ENCODE data around the gene TAMM41.
"Not testable (repeated sequence)": the region's sequence is repeated elsewhere in the genome, so short reads cannot be mapped to it uniquely, and the experiment has no call there.

The TAMM41 gene, protein sequence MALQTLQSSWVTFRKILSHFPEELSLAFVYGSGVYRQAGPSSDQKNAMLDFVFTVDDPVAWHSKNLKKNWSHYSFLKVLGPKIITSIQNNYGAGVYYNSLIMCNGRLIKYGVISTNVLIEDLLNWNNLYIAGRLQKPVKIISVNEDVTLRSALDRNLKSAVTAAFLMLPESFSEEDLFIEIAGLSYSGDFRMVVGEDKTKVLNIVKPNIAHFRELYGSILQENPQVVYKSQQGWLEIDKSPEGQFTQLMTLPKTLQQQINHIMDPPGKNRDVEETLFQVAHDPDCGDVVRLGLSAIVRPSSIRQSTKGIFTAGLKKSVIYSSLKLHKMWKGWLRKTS

DNA sequence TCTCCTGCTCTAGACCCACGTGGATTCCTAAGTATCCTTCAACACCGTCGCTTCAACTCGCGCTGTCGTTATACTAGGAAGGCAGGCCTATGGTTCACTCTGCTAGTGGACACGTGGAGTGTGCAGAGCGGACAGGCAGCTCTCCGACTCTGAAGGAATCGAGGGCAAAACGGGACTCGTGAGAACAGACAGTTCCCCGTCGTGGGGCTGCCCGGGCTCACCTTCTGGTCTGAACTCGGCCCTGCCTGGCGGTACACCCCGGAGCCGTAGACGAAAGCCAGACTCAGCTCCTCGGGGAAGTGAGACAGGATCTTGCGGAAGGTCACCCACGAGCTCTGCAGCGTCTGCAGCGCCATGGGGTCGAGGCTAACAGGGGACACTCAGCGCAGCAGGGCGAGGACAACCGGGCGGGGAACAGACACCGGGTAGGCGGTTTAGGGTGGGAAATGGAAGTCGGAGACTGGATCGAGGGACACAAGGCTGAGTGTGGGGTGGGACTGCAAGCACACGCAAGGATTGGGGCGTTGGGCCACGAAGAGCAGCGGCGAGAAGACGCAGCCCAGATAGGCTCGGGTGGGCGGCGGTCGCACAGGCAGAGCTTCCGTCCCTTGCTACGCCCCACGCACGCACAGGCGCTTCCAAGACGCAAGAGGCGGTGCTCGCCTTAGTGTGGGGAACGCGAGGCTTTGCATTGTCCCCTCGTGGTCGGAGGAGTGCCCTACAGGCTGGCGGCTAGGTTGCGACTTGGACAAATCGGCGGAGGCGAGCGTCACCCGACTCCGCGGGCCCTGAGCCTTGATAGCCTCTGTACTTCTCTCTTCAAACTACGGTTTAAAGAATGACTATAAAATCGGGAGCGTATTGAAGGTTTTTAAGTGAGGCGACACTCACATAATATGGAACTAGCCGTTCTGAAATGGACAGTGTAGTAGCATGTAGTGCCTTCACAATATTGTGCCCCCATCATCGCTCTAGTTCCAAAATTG lies at the start of gene TAMM41:
TAMM41 (minus strand) TSS at position 605 of the 986 bp plus-strand sequence; CDS start at position 356, 249 bp downstream.
- DNase-seq: peak; percentile 93

DNA sequence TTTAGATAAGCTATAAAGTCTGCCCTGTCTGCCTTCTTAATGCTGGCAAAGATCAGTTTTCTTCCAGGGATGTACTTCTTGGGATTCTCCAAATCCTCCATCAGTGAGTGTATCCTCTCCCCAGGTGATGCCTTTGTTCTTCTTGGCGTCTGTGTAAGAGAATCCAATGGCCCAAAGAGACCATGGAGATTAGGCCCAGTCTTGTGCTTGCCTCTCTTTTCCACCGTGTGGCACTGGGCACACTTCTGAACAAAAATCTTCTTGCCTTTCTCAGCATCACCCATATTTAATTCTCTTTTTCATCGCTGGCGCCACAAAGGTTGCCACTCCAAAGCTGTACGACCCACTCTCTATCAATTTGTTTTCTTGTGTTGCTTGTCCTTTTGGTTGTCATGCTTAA lies 32.2 kb upstream of the TAMM41 start:
- DNase-seq: no peak

DNA sequence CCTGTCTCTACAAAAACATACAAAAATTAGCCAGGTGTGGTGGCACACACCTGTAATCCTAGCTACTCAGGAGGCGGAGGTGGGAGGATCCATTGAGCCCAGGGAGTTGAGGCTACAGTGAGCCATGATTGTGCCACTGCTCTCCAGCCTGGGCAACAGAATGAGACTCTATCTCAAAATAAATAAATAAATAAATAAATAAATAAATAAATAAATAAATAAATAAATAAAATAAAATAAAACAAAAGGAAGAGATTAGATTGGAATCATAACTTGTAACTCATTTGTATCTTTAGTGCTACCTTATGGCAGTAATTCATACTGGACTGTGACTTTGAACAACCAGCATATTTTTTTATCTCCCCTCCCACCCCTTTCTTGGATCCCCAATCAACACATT lies 28.0 kb upstream of the TAMM41 start:
- not testable (repeated sequence) for DNase-seq

DNA sequence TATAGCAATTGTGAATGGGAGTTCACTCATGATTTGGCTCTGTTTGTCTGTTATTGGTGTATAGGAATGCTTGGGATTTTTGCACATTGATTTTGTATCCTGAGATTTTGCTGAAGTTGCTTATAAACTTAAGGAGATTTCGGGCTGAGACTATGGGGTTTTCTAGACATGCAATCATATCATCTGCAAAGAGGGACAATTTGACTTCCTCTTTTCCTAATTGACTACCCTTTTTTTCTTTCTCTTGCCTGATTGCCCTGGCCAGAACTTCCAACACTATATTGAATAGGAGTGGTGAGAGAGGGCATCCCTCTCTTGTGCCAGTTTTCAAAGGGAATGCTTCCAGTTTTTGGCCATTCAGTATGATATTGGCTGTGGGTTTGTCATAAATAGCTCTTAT lies 17.1 kb upstream of the TAMM41 start:
- DNase-seq: not testable (repeated sequence)

- not testable (repeated sequence) for DNase-seq
Measured at GRCh38 chr3:11862584-11862983, 15.9 kb upstream of the TAMM41 start.

DNA sequence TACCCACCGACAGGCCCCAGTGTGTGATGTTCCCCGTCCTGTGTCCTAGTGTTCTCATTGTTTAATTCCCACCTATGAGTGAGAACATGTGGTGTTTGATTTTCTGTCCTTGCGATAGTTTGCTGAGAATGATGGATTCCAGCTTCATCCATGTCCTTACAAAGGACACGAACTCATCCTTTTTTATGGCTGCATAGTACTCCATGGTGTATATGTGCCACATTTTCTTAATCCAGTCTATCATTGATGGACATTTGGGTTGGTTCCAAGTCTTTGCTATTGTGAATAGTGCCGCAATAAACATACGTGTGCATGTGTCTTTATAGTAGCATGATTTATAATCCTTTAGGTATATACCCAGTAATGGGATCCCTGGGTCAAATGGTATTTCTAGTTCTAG lies 15.5 kb upstream of the TAMM41 start:
- DNase-seq: not testable (repeated sequence)

DNA sequence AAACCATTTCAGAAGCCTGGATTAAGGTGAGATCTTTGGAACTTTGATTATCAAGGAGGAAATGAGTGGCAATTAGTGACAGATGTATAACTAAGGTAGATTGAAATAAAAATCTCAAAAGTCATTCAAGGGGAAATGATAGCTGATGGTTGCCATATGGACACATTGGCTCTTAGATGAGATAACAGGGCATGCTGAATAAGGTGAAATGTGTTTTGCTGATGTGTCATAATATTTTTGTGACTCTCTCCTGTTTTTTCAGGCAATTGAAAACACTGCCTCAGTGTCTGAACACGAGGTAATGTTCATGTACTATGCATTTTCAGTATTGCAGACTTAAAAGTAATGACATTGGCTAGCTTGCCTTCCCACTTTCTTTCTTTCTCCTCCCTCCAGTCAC lies 13.5 kb upstream of the TAMM41 start:
- not testable (repeated sequence) for DNase-seq

DNA sequence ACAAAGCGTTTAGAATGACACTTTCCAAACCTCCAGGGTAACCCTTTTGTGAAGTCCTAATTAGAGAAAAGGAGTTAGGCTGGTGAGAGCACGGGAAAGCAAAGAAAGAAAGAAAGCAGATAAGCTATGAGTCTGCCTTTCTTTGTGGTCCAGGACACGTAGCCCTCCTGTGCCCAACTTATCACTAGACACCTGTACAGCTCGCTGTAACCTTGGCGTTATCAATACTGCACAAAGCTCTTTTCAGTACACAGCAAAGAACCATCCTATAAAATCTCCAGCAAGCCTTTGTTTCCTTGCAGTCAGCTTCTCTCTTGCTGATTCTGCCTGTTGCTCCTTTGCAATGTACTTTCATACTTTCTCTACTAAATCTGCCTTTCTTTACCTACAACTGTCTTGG lies 6.8 kb upstream of the TAMM41 start:
- DNase-seq: no peak

DNA sequence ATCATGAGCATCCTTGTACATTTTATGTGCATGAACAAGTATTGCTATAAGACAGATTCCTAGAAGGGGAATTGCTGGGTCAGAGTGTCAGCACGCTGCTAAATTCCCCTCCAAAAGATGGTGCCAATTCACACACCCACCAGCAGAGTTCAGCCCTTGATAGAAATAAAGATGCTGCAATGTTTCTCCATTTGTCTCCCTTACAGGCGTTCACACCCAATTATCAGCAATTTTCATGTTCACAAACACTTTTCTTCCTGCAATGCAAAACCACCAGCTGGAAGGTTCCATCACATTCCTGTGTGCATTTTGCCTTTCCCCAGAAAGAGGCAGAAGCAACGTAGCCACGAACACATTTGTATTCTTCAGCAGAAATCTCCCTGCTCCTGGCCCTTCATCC lies 3.3 kb upstream of the TAMM41 start:
- DNase-seq: no peak

GRCh38 chr3:11847607-11848006 lies 922 bp upstream of the TAMM41 start:
- no peak for DNase-seq

DNA sequence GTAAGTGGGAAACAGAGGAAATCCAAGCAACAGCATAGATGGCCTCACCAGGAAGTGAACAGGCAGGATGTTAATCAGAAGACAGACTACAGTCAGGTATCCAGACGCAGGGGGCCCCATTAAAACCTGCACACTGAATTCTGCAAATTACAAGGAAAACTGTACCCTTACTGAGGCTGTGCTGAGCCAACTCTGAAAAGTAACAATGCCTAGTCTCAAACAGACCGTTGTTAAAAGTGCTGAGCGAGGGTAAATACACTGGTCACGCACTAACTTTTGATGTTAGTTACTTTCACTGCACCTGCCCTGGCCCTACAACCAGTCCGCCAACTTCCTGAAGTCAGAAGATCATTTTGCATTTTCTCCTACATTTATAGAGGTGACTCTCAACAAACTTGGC lies 1.0 kb downstream of the TAMM41 start:
- no peak for DNase-seq

- DNase-seq: no peak
Measured at GRCh38 chr3:11844891-11845290, 1.8 kb downstream of the TAMM41 start.

DNA sequence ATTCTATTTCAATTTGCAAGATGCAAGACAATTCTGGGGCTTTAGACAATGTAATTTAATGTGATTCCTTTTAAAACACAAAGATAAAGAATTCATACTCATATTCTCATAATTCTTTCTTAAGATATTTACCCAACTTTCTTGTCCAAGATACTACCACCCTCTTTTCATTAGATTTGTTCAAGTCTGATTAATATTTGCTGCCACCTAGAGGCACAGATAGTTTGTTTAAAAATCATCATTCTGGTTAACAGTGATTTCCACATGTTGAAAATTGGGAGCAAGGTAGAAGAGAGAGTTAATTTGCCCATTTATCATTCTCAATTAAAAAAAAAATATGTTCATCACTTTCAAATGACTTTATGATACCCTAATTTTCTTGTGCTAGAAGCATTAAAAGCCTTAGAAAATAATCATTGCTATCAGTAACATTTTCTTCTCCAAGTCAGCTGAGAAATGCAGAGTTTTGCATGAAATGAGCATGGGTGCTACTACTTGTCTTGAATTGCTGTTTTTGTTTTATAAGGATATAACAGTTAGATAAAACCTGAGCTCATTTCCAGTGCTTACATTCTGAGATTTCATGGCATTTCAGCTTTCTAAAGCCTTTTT lies 11.6 kb downstream of the TAMM41 start:
- no peak for DNase-seq

DNA sequence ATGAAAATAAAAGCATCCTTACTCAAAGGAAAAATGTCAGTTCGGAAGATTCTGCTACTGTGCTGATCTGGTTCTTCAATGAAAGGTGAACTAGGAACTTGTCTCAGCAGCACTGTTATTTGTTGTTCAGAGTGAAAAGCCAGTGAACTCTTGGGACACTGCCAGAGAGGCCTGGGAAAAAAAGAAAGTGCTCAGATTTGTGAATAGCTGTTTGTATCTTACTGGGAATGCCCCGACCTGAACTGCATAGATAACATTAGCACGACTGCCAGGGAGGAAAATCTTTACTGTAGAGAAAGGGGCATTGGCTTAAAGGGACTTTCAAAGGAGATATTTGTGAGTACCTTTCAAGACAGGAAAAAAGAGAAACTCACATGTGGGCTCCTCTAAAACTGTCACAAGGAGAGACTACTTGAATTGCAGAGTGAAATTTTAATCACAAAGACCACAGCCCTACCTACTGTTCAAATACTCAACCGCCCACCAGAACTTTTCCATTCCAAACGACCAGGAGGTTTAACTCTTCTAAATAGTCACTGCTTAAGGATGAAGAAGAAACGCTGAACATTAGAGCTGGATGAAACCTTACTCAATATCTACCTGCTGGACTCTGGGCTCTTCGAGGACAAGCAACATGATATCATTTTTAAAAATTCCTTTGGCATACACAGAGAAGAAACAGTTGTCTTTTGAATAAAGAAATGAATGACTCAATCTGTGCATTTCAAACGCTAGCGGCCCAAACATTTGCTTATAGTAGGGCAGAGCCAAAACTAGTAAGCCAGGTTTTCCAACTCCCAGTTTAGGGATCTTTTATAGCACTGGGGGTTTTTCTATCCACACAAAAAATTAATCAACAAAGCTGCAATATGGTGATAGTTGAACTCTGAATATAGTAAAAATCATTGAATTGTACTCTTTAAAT lies 13.4 kb downstream of the TAMM41 start:
- DNase-seq: no peak

DNA sequence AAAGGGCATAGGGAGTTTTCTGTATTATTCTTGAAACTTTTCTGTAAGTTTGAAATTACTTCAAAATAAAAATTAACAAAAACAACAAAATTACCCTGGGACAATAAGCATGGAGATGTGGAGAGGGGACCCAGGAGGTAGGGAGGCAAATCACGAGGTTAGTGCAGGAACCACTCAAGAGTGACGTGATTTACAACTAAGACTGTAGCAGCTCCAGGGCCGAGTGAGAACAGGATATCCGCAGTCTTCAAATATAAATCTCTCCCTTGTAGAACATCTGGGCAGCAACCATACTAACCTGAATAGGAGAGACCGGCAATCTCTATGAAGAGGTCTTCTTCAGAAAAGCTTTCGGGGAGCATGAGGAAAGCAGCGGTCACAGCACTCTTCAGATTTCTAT lies 17.3 kb downstream of the TAMM41 start:
- DNase-seq: no peak

DNA sequence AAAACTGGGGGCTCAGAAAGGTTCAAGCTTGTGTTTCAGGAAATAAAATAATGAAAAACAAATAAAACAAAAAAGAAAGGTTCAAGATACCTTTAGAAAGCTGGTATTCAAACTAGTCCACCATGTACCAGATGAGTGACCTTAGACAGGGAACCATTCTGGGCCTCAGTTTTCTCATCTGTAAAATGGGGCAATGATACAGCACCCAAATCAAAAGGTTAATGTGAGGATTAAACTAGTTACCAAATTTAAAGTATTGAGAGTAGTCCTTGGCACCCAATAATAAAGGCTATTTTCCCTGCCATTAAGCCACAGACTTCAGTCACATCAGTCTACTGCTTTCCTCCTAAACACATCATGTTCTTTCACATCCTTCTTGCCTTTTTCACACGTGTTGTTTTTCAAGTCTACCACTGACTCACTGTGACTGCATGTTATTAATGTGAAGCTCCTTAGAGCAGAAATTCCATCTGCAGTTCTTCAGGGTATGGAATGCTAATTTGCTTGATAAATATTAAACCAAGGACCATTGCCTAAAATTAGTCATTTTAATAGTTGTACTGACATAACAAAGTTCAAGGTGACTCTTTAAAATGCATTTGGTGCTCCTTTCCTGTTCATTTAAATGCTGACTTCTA lies 19.9 kb downstream of the TAMM41 start:
- DNase-seq: no peak

DNA sequence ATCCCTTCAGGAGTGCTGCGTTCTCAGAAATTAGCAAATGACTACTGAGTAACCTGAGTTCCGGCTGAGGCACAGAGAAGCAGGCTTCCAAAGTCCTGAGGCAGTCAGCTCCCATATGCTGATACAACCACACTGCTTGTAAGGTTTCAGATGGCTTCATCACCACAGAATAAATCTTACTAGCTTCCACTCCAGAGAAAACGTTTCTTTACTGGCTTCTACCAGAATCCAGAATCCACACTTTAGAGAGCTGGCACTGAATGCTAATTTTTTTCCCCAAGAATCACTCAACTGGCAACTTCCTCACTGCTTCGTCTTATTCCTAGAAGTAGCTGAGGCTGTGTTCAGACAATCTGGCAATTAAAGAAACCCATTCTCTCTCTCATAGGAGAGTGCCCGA lies 21.4 kb downstream of the TAMM41 start:
- no peak for DNase-seq

DNA sequence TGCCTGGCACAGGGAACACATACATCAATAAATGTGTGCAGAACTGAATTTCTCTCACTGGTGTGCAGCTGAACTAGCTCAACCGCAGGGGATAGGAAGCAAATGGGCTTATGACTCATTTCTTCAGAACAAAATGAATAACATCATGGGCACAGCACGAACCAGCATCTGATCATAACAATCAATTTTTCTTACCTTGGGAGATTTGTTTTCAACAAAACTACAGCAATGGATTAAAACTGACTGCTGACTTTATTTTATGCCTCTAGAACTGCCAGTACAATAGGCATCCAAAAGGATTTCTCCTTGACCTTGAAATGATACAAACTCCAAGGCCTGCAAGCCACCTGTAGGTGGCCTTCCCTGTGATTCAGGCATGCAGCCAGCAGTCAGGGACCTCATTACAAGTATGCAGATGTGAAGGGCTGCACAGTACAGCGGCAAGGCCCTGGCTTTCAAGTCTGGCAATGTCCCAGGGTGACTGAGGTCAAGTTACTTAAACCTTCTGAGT lies 26.1 kb downstream of the TAMM41 start:
- no peak for DNase-seq

GRCh38 chr3:11819146-11819689 lies 27.5 kb downstream of the TAMM41 start:
- DNase-seq: no peak

GRCh38 chr3:11818033-11818432 lies 28.7 kb downstream of the TAMM41 start:
- no peak for DNase-seq

DNA sequence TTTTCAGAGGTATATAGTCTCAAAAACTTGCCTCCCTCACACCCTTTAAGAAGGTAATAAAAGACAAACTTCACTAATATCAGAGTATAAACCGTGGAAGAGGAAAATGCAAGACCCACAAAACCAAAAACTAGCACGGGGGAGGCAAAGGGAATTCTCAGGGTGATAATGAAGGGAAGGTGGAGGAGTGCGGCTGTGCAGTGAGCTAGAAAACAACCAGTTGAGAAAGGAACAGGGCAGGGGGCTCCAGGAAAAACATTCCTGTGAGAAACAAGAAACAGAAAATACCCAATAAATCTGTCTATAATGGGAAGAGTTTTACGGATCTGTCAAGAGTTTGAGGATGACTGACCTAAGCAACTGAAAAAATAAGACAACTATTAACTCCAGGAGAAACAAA lies 31.6 kb downstream of the TAMM41 start:
- DNase-seq: no peak
